Subcutaneous adipose tissue (tissue), 4 donors: Measurements from ENCODE around the gene CDH16. TPM values are rescaled to one million over a fixed set of nuclear protein-coding genes. Genes with fewer than 3 reads are reported as not detected.

Source experiments
- CTCF ChIP-seq: fragments of 450-650 bp; IDR thresholded peaks from one replicate; pipeline ENCODE4 v1.5.1; 2016; ENCODE audit warnings: low read depth, mild to moderate bottlenecking, control low read depth, antibody characterized with exemption, moderate library complexity
- total RNA-seq, 4 donors: library from RNA; depleted of rRNA; stranded (reverse); fragments of >200 nt; gene quantifications; one replicate each; pipeline ENCODE4 v1.1.0, GENCODE V29; 2016

The CDH16 gene
- total RNA-seq, 4 donors from 2014 or later: not detected

GRCh38 chr16:66958857-66959703, 40.4 kb upstream of the CDH16 start:
- no peak for TF ChIP-seq CTCF

GRCh38 chr16:66954097-66954659, 35.5 kb upstream of the CDH16 start:
- TF ChIP-seq CTCF: no peak

- no peak for TF ChIP-seq CTCF
Measured at GRCh38 chr16:66953462-66954096, 34.9 kb upstream of the CDH16 start.

- TF ChIP-seq CTCF: no peak
Measured at GRCh38 chr16:66952430-66953110, 33.9 kb upstream of the CDH16 start.

GRCh38 chr16:66950971-66951790, 32.5 kb upstream of the CDH16 start:
- TF ChIP-seq CTCF: no peak

- no peak for TF ChIP-seq CTCF
Measured at GRCh38 chr16:66950437-66950836, 31.8 kb upstream of the CDH16 start.
